ENCODE results near the gene SBNO2. TPM values are rescaled to one million over a fixed set of nuclear protein-coding genes. Genes with fewer than 3 reads are reported as not detected.

The SBNO2 gene
- total RNA-seq, 1 donor from 2014 or later = 65.5 TPM

DNA sequence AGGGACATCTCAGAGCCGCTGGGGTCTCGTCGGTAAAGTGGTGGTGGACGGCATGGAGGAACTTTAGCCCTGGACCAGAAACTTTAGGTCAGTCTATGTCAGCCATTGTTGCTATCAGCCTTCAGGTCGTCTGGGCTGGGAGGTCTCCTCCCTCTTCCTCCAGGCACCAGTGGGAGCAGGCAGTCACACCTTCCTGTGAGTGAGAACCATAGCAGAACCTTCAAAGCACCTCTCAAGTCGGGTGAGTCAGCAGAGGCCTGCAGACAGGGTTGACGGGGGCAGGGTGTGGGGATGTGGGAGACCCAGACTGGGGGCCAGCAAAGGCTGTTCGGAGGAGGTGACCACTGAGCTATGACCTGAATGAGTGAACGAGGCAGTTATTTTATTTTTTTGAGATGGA is 15.4 kb upstream of the SBNO2 start:
- H3K9me3 Mint-ChIP-seq (ENCODE audit: unreplicated experiment) = peaks cover 2% of the 10 kb centered on the region
- DNase-seq = no peak
- H3K27ac Mint-ChIP-seq (ENCODE audit: unreplicated experiment) = no peak overlapping the region
- no peaks in the 10 kb centered on the region for H3K36me3 Mint-ChIP-seq (ENCODE audit: unreplicated experiment)
- H3K27me3 Mint-ChIP-seq (ENCODE audit: unreplicated experiment) = no peaks in the 10 kb centered on the region
- no peak overlapping the region for H3K4me3 Mint-ChIP-seq (ENCODE audit: unreplicated experiment)
- H3K4me1 Mint-ChIP-seq (ENCODE audit: low read depth, unreplicated experiment) = no peaks in the 10 kb centered on the region
- TF ChIP-seq CTCF (IDR thresholded peaks at IDR 0.05; ENCODE audit: partially characterized antibody, unreplicated experiment) = no peak

GRCh38 chr19:1183543-1184172 is 9.6 kb upstream of the SBNO2 start:
- H3K27ac Mint-ChIP-seq (ENCODE audit: unreplicated experiment) = no peak overlapping the region
- no peak overlapping the region for H3K4me3 Mint-ChIP-seq (ENCODE audit: unreplicated experiment)
- H3K9me3 Mint-ChIP-seq (ENCODE audit: unreplicated experiment) = peaks cover 10% of the 10 kb centered on the region
- peaks cover 6% of the 10 kb centered on the region for H3K4me1 Mint-ChIP-seq (ENCODE audit: low read depth, unreplicated experiment)
- TF ChIP-seq CTCF (IDR thresholded peaks at IDR 0.05; ENCODE audit: partially characterized antibody, unreplicated experiment) = no peak
- peaks cover 6% of the 10 kb centered on the region for H3K27me3 Mint-ChIP-seq (ENCODE audit: unreplicated experiment)
- no peak for DNase-seq
- H3K36me3 Mint-ChIP-seq (ENCODE audit: unreplicated experiment) = no peaks in the 10 kb centered on the region

GRCh38 chr19:1182727-1183126 is 8.7 kb upstream of the SBNO2 start:
- Mint-ChIP-seq H3K9me3 (ENCODE audit: unreplicated experiment) (peaks cover 10% of the 10 kb centered on the region), H3K4me1 (ENCODE audit: low read depth, unreplicated experiment) (peaks cover 6% of the 10 kb centered on the region), H3K27me3 (ENCODE audit: unreplicated experiment) (peaks cover 6% of the 10 kb centered on the region), H3K4me3 (ENCODE audit: unreplicated experiment) (no peak overlapping the region), H3K36me3 (ENCODE audit: unreplicated experiment) (no peaks in the 10 kb centered on the region), H3K27ac (ENCODE audit: unreplicated experiment) (no peak overlapping the region)
- no peak for TF ChIP-seq CTCF (IDR thresholded peaks at IDR 0.05; ENCODE audit: partially characterized antibody, unreplicated experiment)
- DNase-seq = no peak

DNA sequence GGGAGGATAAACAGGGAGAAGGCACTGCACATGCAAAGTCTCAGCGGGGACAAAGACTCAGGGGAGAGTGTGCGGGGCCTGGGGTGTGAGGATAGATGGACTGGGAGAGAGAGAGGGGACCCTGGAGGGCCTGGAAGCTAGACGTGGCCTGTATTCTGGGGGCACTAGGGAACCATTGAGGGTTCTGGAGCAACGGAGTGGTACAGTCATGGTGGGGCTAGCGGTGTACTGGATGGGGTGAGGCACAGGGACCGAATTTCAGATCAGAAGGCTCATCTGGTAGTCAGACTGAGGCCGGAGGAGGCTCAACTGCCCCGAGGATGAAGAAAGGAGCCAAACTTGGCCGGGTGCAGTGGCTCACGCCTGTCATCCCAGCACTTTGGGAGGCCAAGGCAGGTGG is 8.0 kb upstream of the SBNO2 start:
- peak overlapping the region; percentile 62 for H3K27ac Mint-ChIP-seq (ENCODE audit: unreplicated experiment)
- H3K4me3 Mint-ChIP-seq (ENCODE audit: unreplicated experiment) = peak overlapping the region; percentile 55
- H3K36me3 Mint-ChIP-seq (ENCODE audit: unreplicated experiment) = no peaks in the 10 kb centered on the region
- peaks cover 10% of the 10 kb centered on the region for H3K9me3 Mint-ChIP-seq (ENCODE audit: unreplicated experiment)
- peaks cover 6% of the 10 kb centered on the region for H3K27me3 Mint-ChIP-seq (ENCODE audit: unreplicated experiment)
- TF ChIP-seq CTCF (IDR thresholded peaks at IDR 0.05; ENCODE audit: partially characterized antibody, unreplicated experiment) = no peak
- peaks cover 6% of the 10 kb centered on the region for H3K4me1 Mint-ChIP-seq (ENCODE audit: low read depth, unreplicated experiment)
- DNase-seq = no peak

DNA sequence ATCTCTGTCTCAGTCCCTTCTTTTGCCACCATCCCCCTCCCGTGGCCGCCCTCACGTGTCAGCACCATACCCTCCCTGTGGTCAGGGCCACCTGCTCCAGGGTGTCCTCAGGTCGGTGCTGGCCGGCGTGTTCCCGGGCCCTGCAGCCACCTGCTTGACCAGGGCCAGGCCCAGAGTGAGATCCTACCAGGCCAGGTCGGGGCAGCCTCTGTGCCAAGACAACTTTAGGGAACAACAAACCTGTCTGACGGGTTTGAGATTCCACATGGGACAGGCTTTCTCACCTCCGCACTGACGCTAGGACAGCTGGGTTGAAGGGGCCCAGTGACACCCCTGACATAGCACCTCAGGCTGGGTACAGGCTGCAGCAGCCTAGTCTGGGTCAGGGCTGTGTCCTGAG is 7.5 kb upstream of the SBNO2 start:
- Mint-ChIP-seq H3K4me1 (ENCODE audit: low read depth, unreplicated experiment) (peaks cover 6% of the 10 kb centered on the region), H3K4me3 (ENCODE audit: unreplicated experiment) (peak overlapping the region; percentile 69), H3K27me3 (ENCODE audit: unreplicated experiment) (peaks cover 6% of the 10 kb centered on the region), H3K27ac (ENCODE audit: unreplicated experiment) (peak overlapping the region; percentile 86), H3K36me3 (ENCODE audit: unreplicated experiment) (no peaks in the 10 kb centered on the region), H3K9me3 (ENCODE audit: unreplicated experiment) (peaks cover 10% of the 10 kb centered on the region)
- TF ChIP-seq CTCF (IDR thresholded peaks at IDR 0.05; ENCODE audit: partially characterized antibody, unreplicated experiment) = no peak
- DNase-seq = no peak
